Measurements from ENCODE around the gene RAD51B.

Gene RAD51B

DNA sequence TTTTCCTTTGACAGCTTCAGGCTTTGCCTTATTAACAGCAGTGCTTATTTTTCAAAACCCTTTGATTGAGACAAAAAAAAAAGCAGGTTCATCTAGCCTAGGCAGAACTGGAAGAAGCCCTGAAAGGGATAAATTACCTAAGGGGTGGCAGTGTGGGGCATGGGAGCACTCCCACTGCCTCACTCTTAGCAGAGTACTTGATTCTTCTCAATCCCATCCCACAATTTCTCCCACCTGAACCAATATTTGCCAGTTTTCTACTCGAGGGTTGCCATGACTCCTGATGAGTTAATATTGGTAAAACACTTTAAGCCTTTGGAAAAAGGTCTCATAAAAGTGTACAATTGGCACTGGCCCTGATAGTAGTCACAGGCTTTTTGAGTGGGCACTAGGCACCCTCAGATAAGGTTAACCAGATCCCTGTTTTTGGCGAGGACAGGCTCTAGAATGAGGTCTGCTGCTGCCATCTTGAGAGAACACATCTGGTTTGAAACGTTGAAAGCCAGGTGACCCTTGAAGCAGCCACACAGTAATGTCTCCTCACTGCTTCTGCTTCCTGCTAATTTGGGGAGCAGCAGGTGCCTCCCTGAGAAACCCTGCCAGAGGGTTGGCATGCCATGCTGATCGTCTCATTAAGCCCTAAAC lies 320.0 kb downstream of the RAD51B start:
- no peaks in the 10 kb centered on the region for H3K27me3 ChIP-seq (ENCODE audit: insufficient read depth, poor library complexity, severe bottlenecking)
- TF ChIP-seq GABPA (IDR thresholded peaks at IDR 0.05; ENCODE audit: low read depth) (no peak), SPI1 (IDR thresholded peaks at IDR 0.05; ENCODE audit: borderline replicate concordance, low read depth) (no peak), POLR2AphosphoS5 (IDR thresholded peaks at IDR 0.05; ENCODE audit: low read depth) (no peak)
- TF ChIP-seq, protein P1, sequence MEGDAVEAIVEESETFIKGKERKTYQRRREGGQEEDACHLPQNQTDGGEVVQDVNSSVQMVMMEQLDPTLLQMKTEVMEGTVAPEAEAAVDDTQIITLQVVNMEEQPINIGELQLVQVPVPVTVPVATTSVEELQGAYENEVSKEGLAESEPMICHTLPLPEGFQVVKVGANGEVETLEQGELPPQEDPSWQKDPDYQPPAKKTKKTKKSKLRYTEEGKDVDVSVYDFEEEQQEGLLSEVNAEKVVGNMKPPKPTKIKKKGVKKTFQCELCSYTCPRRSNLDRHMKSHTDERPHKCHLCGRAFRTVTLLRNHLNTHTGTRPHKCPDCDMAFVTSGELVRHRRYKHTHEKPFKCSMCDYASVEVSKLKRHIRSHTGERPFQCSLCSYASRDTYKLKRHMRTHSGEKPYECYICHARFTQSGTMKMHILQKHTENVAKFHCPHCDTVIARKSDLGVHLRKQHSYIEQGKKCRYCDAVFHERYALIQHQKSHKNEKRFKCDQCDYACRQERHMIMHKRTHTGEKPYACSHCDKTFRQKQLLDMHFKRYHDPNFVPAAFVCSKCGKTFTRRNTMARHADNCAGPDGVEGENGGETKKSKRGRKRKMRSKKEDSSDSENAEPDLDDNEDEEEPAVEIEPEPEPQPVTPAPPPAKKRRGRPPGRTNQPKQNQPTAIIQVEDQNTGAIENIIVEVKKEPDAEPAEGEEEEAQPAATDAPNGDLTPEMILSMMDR (IDR thresholded peaks at IDR 0.05; ENCODE audit: insufficient read depth, low read length) = no peak
- TF ChIP-seq, protein P2, sequence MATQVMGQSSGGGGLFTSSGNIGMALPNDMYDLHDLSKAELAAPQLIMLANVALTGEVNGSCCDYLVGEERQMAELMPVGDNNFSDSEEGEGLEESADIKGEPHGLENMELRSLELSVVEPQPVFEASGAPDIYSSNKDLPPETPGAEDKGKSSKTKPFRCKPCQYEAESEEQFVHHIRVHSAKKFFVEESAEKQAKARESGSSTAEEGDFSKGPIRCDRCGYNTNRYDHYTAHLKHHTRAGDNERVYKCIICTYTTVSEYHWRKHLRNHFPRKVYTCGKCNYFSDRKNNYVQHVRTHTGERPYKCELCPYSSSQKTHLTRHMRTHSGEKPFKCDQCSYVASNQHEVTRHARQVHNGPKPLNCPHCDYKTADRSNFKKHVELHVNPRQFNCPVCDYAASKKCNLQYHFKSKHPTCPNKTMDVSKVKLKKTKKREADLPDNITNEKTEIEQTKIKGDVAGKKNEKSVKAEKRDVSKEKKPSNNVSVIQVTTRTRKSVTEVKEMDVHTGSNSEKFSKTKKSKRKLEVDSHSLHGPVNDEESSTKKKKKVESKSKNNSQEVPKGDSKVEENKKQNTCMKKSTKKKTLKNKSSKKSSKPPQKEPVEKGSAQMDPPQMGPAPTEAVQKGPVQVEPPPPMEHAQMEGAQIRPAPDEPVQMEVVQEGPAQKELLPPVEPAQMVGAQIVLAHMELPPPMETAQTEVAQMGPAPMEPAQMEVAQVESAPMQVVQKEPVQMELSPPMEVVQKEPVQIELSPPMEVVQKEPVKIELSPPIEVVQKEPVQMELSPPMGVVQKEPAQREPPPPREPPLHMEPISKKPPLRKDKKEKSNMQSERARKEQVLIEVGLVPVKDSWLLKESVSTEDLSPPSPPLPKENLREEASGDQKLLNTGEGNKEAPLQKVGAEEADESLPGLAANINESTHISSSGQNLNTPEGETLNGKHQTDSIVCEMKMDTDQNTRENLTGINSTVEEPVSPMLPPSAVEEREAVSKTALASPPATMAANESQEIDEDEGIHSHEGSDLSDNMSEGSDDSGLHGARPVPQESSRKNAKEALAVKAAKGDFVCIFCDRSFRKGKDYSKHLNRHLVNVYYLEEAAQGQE (IDR thresholded peaks at IDR 0.05; ENCODE audit: insufficient replicate concordance, low read depth) = no peak
- H3K27ac ChIP-seq (replicated peaks) = no peak overlapping the region
- no peak for DNase-seq (ENCODE audit: low read depth in 1 of 2, low spot score in 1 of 2)
- no peak overlapping the region for H3K4me3 ChIP-seq (replicated peaks; ENCODE audit: insufficient read depth, low read length)

DNA sequence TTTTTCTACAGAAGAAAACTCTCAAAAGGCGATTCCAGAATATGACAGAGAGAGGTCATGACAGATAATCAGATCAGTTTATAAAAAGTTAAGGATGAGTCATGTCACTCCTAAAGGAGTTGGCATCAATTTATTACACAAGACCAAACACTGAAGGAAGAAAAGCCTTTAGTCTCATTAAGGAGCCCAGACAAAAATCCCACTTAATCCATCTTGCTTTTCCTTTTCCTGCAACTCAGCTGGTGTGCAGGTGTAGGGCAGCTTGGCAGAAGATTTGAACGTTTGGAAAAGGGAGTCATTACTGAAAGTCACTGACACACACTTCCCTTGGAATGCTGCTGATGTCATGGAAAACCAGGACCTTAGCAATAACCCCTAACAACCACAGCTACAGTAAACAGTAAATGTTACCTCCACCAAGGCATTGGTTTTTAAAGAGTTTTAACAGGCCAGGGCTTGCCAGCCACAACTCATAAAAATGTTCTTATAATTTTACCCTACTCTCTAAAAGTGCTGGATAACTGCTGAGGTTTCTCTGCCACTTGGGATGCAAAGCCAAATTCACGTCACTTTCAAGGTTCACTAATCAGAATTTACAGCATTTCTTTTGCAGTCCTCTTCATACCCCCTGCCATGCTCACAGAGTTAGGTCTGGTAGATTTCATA lies 320.6 kb downstream of the RAD51B start:
- DNase-seq (ENCODE audit: low read depth in 1 of 2, low spot score in 1 of 2) = no peak
- Histone ChIP-seq H3K27me3 (ENCODE audit: insufficient read depth, poor library complexity, severe bottlenecking) (no peaks in the 10 kb centered on the region), H3K4me3 (replicated peaks; ENCODE audit: insufficient read depth, low read length) (no peak overlapping the region), H3K27ac (replicated peaks) (no peak overlapping the region)
- TF ChIP-seq, protein P1 (IDR thresholded peaks at IDR 0.05; ENCODE audit: insufficient read depth, low read length) = no peak
- TF ChIP-seq POLR2AphosphoS5 (IDR thresholded peaks at IDR 0.05; ENCODE audit: low read depth) (no peak), SPI1 (IDR thresholded peaks at IDR 0.05; ENCODE audit: borderline replicate concordance, low read depth) (no peak), GABPA (IDR thresholded peaks at IDR 0.05; ENCODE audit: low read depth) (no peak)
- TF ChIP-seq, protein P2 (IDR thresholded peaks at IDR 0.05; ENCODE audit: insufficient replicate concordance, low read depth) = no peak

DNA sequence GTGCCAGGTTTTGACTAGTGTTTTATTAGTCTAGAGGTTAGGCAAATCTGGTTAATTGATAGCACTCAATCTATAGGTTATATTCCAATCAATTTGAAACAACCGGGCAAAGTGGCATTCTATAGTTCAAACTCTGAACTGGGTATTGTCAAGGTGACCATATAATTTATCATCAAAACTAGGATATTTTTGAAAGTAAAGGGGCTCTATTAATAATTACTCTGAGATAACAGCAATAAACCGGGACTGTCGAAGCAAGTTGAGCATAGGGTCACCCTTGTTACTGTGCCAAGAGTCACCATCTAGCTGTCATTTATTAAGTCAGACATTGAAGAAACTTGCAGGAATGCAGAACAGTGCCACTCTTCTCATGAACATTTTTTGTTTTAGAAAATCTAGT lies 321.2 kb downstream of the RAD51B start:
- no peaks in the 10 kb centered on the region for H3K27me3 ChIP-seq (ENCODE audit: insufficient read depth, poor library complexity, severe bottlenecking)
- DNase-seq (ENCODE audit: low read depth in 1 of 2, low spot score in 1 of 2) = no peak
- TF ChIP-seq GABPA (IDR thresholded peaks at IDR 0.05; ENCODE audit: low read depth) = no peak
- TF ChIP-seq, protein P2 (IDR thresholded peaks at IDR 0.05; ENCODE audit: insufficient replicate concordance, low read depth) = no peak
- no peak overlapping the region for H3K4me3 ChIP-seq (replicated peaks; ENCODE audit: insufficient read depth, low read length)
- no peak overlapping the region for H3K27ac ChIP-seq (replicated peaks)

All from HL-60 (cell line).